H1 (cell line): ENCODE results near the gene APBA3. TPM values are rescaled to one million over a fixed set of nuclear protein-coding genes. Genes with fewer than 3 reads are reported as not detected.

Source experiments
- CTCF ChIA-PET: fragments of 300-600 bp; sonication (Branson Sonifier 250); formaldehyde crosslinking; loops from one replicate; lab custom pipeline; 2021; ENCODE audit not compliant: partially characterized antibody; lab: Charles Lee
- POLR2A ChIA-PET: fragments of 300-600 bp; sonication (Branson Sonifier 250); formaldehyde crosslinking; loops from one replicate; lab custom pipeline; 2021; ENCODE audit warnings: inconsistent platforms; ENCODE audit not compliant: partially characterized antibody; lab: Charles Lee
- DNase-seq, 2 experiments: peaks; one replicate each; pipeline versions ENCODE4 v3.0.0 to v3.0.0-alpha.2; 2010 to 2022; ENCODE audit warnings: low spot score in 2 of 2, low read depth in 1 of 2, mixed read lengths in 1 of 2
- FAIRE-seq: peaks from 2 replicates; lab custom pipeline; 2011; peaks lifted over from hg19 to GRCh38; lab: Jason Lieb, UNC
- H2AFZ ChIP-seq: 2 replicates; pipeline ENCODE4 v1.8.1; 2012; ENCODE audit warnings: low read length, inconsistent platforms
- H2AK5ac ChIP-seq: 2 replicates; pipeline ENCODE4 v1.6.1; 2013; ENCODE audit warnings: low read depth, low read length
- H2BK120ac ChIP-seq: replicated peaks from 2 replicates; pipeline ENCODE3; 2013; ENCODE audit warnings: low read depth, low read length, inconsistent platforms
- H2BK12ac ChIP-seq: 2 replicates; pipeline ENCODE4 v1.6.1; 2013; ENCODE audit warnings: low read depth, low read length
- H2BK15ac ChIP-seq: 2 replicates; pipeline ENCODE4 v1.6.1; 2013; ENCODE audit warnings: low read length
- H2BK20ac ChIP-seq: 2 replicates; pipeline ENCODE4 v1.6.1; 2013; ENCODE audit warnings: low read length
- H2BK5ac ChIP-seq: 2 replicates; pipeline ENCODE4 v1.6.1; 2013; ENCODE audit warnings: low read depth, low read length
- H3K14ac ChIP-seq: 2 replicates; pipeline ENCODE4 v1.6.1; 2013; ENCODE audit warnings: inconsistent platforms; ENCODE audit not compliant: insufficient read length
- H3K18ac ChIP-seq: 2 replicates; pipeline ENCODE4 v1.6.1; 2013; ENCODE audit warnings: low read length; ENCODE audit errors: extremely low read depth
- H3K23ac ChIP-seq: 2 replicates; pipeline ENCODE4 v1.6.1; 2013; ENCODE audit warnings: inconsistent platforms; ENCODE audit not compliant: insufficient read length
- H3K23me2 ChIP-seq: 2 replicates; pipeline ENCODE4 v1.6.1; 2013; ENCODE audit warnings: low read depth, low read length
- H3K27ac ChIP-seq: 2 replicates; pipeline ENCODE4 v1.6.1; 2011; ENCODE audit warnings: low read depth, low read length, inconsistent platforms
- H3K27me3 ChIP-seq, 4 experiments: replicated peaks in 1 of 4; 1 replicate in 1 of 4; 2 replicates in 3 of 4; pipeline versions ENCODE4 v1.6.1 to v1.8.1; 2011 to 2013; ENCODE audit warnings: low read length in 3 of 4, mild to moderate bottlenecking in 3 of 4, inconsistent platforms in 2 of 4, mixed read lengths in 2 of 4, moderate library complexity in 1 of 4; ENCODE audit not compliant: control insufficient read depth in 3 of 4, insufficient read depth in 3 of 4; ENCODE audit errors: extremely low read depth in 1 of 4
- H3K36me3 ChIP-seq, 4 experiments: 2 replicates each; pipeline versions ENCODE4 v1.6.1 to v1.8.1; 2011 to 2013; ENCODE audit warnings: mild to moderate bottlenecking in 4 of 4, low read length in 3 of 4, moderate library complexity in 2 of 4, control low read depth in 1 of 4, inconsistent platforms in 1 of 4; ENCODE audit not compliant: insufficient read depth in 4 of 4, control insufficient read depth in 2 of 4
- H3K4ac ChIP-seq: replicated peaks from 2 replicates; pipeline ENCODE3; 2013; ENCODE audit warnings: low read length, low read depth, mixed read lengths, inconsistent platforms; ENCODE audit not compliant: insufficient read length
- H3K4me1 ChIP-seq, 4 experiments: replicated peaks in 1 of 4; 1 replicate in 1 of 4; 2 replicates in 3 of 4; pipeline versions ENCODE4 v1.6.1 to v1.8.1; 2011 to 2013; ENCODE audit warnings: low read length in 3 of 4, inconsistent platforms in 2 of 4, mixed read lengths in 1 of 4; ENCODE audit not compliant: insufficient read depth in 4 of 4, control insufficient read depth in 3 of 4
- H3K4me2 ChIP-seq, 2 experiments: 2 replicates each; pipeline versions ENCODE4 v1.6.1 to v1.8.1; 2011 to 2013; ENCODE audit warnings: low read depth in 2 of 2, low read length in 2 of 2, control low read depth in 1 of 2, inconsistent platforms in 1 of 2, mild to moderate bottlenecking in 1 of 2; ENCODE audit not compliant: insufficient read depth in 1 of 2
- H3K4me3 ChIP-seq, 4 experiments: fragments of 200-600, 300-600 bp in 1 of 4; sonication (generic), shearing (Covaris generic), sonication (Bioruptor Twin) in 1 of 4; 2 replicates each; pipeline versions ENCODE4 v1.5.1 to v1.8.1; 2011 to 2016; ENCODE audit warnings: low read length in 4 of 4, low read depth in 3 of 4, control low read depth in 2 of 4, inconsistent platforms in 2 of 4, mild to moderate bottlenecking in 2 of 4, mixed read lengths in 1 of 4, moderate library complexity in 1 of 4; ENCODE audit not compliant: insufficient read depth in 2 of 4; ENCODE audit errors: extremely low read depth in 1 of 4
- H3K56ac ChIP-seq: replicated peaks from 2 replicates; pipeline ENCODE3; 2013; ENCODE audit warnings: low read depth, mild to moderate bottlenecking, mixed read lengths, low read length, inconsistent platforms; ENCODE audit not compliant: insufficient read length
- H3K79me1 ChIP-seq: 2 replicates; pipeline ENCODE4 v1.6.1; 2013; ENCODE audit warnings: low read depth, low read length, control low read depth
- H3K79me2 ChIP-seq, 2 experiments: 2 replicates each; pipeline versions ENCODE4 v1.6.1 to v1.8.1; 2012 to 2013; ENCODE audit warnings: low read length in 2 of 2, mild to moderate bottlenecking in 2 of 2, inconsistent platforms in 1 of 2; ENCODE audit not compliant: insufficient read depth in 2 of 2, control insufficient read depth in 1 of 2
- H3K9ac ChIP-seq, 4 experiments: replicated peaks in 1 of 4; 1 replicate in 1 of 4; 2 replicates in 3 of 4; pipeline versions ENCODE4 v1.6.1 to v1.8.1; 2011 to 2013; ENCODE audit warnings: low read depth in 3 of 4, low read length in 3 of 4, control low read depth in 2 of 4, mild to moderate bottlenecking in 2 of 4, moderate library complexity in 2 of 4, inconsistent platforms in 1 of 4; ENCODE audit errors: extremely low read depth in 1 of 4
- H3K9me3 ChIP-seq, 2 experiments: 2 replicates each; pipeline versions ENCODE4 v1.6.1 to v1.8.1; 2012 to 2013; ENCODE audit warnings: mild to moderate bottlenecking in 2 of 2, moderate library complexity in 2 of 2, control low read depth in 1 of 2, inconsistent platforms in 1 of 2, low read depth in 1 of 2, low read length in 1 of 2, mixed read lengths in 1 of 2; ENCODE audit not compliant: insufficient read depth in 2 of 2
- H4K20me1 ChIP-seq, 2 experiments: replicated peaks in 1 of 2; 2 replicates each; pipeline versions ENCODE3 to v1.8.1; 2011 to 2013; ENCODE audit warnings: inconsistent platforms in 2 of 2, low read length in 2 of 2, mild to moderate bottlenecking in 1 of 2; ENCODE audit not compliant: insufficient read depth in 2 of 2, control insufficient read depth in 1 of 2
- H4K5ac ChIP-seq: 2 replicates; pipeline ENCODE4 v1.6.1; 2013; ENCODE audit warnings: low read length, low read depth, mixed read lengths, inconsistent platforms; ENCODE audit not compliant: insufficient read length
- H4K8ac ChIP-seq: 2 replicates; pipeline ENCODE4 v1.8.0; 2013; ENCODE audit warnings: mild to moderate bottlenecking, moderate library complexity, low read length, inconsistent platforms; ENCODE audit not compliant: insufficient read depth; ENCODE audit errors: extremely low read depth
- H4K91ac ChIP-seq: replicated peaks from 2 replicates; pipeline ENCODE3; 2013; ENCODE audit warnings: low read length, mixed read lengths, inconsistent platforms; ENCODE audit not compliant: insufficient read length
- BACH1 ChIP-seq: IDR thresholded peaks from 2 replicates; pipeline ENCODE4 v1.6.1; 2012; ENCODE audit warnings: low read length, improper control_type of control experiment
- BCL11A ChIP-seq, 2 experiments: IDR thresholded peaks; one replicate each; pipeline ENCODE4 v1.6.1; 2011; ENCODE audit warnings: low read depth in 2 of 2, low read length in 2 of 2, mild to moderate bottlenecking in 2 of 2
- CBX8 ChIP-seq: fragments of 300-800, 300-1000 bp; sonication (generic); IDR thresholded peaks from 2 replicates; pipeline ENCODE4 v1.7.1; 2016; ENCODE audit warnings: low read depth, low read length, borderline replicate concordance
- CHD1 ChIP-seq: IDR thresholded peaks from 2 replicates; pipeline ENCODE4 v1.6.1; 2012; ENCODE audit warnings: low read depth, low read length, improper control_type of control experiment
- CREB1 ChIP-seq: IDR thresholded peaks from 2 replicates; pipeline ENCODE4 v1.6.1; 2012; ENCODE audit warnings: inconsistent platforms
- EGR1 ChIP-seq: IDR thresholded peaks from 2 replicates; pipeline ENCODE4 v1.6.1; 2011; ENCODE audit warnings: low read depth, low read length, borderline replicate concordance
- KDM4A ChIP-seq: IDR thresholded peaks from one replicate; pipeline ENCODE4 v1.7.1; 2012; ENCODE audit warnings: low read depth, mild to moderate bottlenecking, moderate library complexity, low read length, inconsistent platforms; ENCODE audit not compliant: severe bottlenecking
- NANOG ChIP-seq: IDR thresholded peaks from 2 replicates; pipeline ENCODE4 v1.6.1; 2011; ENCODE audit warnings: low read length, low read depth, mild to moderate bottlenecking, inconsistent platforms; ENCODE audit not compliant: insufficient read depth, poor library complexity, severe bottlenecking
- POLR2A ChIP-seq, 2 experiments: IDR thresholded peaks; 1 replicate in 1 of 2; 2 replicates in 1 of 2; pipeline ENCODE4 v1.6.1; 2011; ENCODE audit warnings: low read depth in 2 of 2, low read length in 2 of 2, mild to moderate bottlenecking in 2 of 2; ENCODE audit errors: control extremely low read depth in 1 of 2
- SIN3A ChIP-seq, 2 experiments: IDR thresholded peaks in 1 of 2; conservative IDR thresholded peaks in 1 of 2; 2 replicates each; pipeline ENCODE4 v1.6.1; 2011 to 2012; ENCODE audit warnings: low read length in 2 of 2, improper control_type of control experiment in 1 of 2, low read depth in 1 of 2, mild to moderate bottlenecking in 1 of 2
- SUZ12 ChIP-seq: fragments of 200-600 bp; sonication (generic); IDR thresholded peaks from 2 replicates; pipeline ENCODE4 v1.6.1; 2012; ENCODE audit warnings: mild to moderate bottlenecking, inconsistent platforms, low read length, moderate library complexity, mixed read lengths
- TBP ChIP-seq: IDR thresholded peaks from 2 replicates; pipeline ENCODE4 v1.6.1; 2011; ENCODE audit warnings: low read depth, low read length, improper control_type of control experiment
- WGBS, 2 experiments: shearing (Covaris generic) in 1 of 2; methylation state at CpG; one replicate each; pipeline versions ENCODE4 v1.1.6 to v1.1.7; 2013 to 2015; ENCODE audit warnings: low lambda C conversion rate in 2 of 2, mixed read lengths in 2 of 2, inconsistent platforms in 1 of 2, low coverage in 1 of 2, missing lambda C conversion rate in 1 of 2; ENCODE audit not compliant: insufficient replicate concordance in 2 of 2, insufficient coverage in 1 of 2, insufficient read length in 1 of 2; ENCODE audit errors: extremely low coverage in 1 of 2, missing lambda C conversion rate in 1 of 2; 5-methylcytosine and 5-hydroxymethylcytosine counted together
- polyA plus RNA-seq, 7 experiments: library from polyadenylated mRNA; depleted of rRNA in 3 of 7; stranded (reverse) in 5 of 7; unstranded in 2 of 7; fragments of >200 nt in 5 of 7; fragments of 200-250 nt in 2 of 7; gene quantifications; 1 replicate in 5 of 7; 2 replicates in 1 of 7; 4 replicates in 1 of 7; pipeline versions ENCODE4 v1.2.1 to v1.2.3, GENCODE V29; 2011 to 2013; ENCODE audit warnings: missing spikeins in 2 of 7, mixed read lengths in 2 of 7
- total RNA-seq: library from RNA; stranded (reverse); fragmentation: NEBNext Ultra II Directional; extraction: Animal tissue kit (Norgen Biotek cat#: 25700); gene quantifications from 2 replicates; pipeline ENCODE4 v1.2.1, GENCODE V29; 2021
- TF ChIP-seq, protein P1 (sequence below): IDR thresholded peaks from 2 replicates; pipeline ENCODE4 v1.6.1; 2012; ENCODE audit warnings: inconsistent platforms

The APBA3 gene
- total and polyA plus RNA-seq, 2 of the 8 experiments (the other 6 are each of a cell fraction or from before 2014, with no cell fraction given) = 21.4 to 36.9 TPM

DNA sequence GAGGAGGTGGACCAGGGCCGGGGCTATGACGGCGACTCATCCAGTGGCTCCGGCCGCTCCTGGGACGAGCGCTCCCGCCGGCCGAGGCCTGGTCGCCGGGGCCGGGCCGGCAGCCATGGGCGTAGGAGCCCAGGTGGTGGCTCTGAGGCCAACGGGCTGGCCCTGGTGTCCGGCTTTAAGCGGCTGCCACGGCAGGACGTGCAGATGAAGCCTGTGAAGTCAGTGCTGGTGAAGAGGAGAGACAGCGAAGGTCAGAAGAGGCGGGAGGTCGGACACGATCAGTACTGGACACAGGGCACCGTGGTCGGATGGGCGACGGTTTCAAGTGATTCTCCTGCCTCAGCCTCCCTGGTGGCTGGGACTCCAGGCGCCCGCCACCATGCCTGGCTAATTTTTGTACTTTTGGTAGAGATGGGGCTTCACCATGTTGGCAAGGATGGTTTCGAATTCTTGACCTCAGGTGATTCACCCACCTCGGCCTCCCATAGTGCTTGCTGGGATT is 31.0 kb downstream of the APBA3 start:
- CTCF ChIA-PET = interaction anchor here (0.8 to 2.7 kb wide), 4 partner anchors 10 to 28 kb away, joined by 3 to 14 read pairs (median 3); no protein-coding TSS in a partner anchor

More for the DNA sequence above, 31.0 kb downstream of the APBA3 start:
- no peak for TF ChIP-seq CBX8
- TF ChIP-seq POLR2A (IDR thresholded peaks at IDR 0.05; ENCODE audit: control extremely low read depth in 1 of 2, low read depth in 2 of 2, low read length in 2 of 2) = no peak
- no peak for TF ChIP-seq CREB1
- no peak for TF ChIP-seq BACH1
- no peak for TF ChIP-seq EGR1
- TF ChIP-seq SIN3A (conservative IDR thresholded peaks at IDR 0.05 in 1 of 2, IDR thresholded peaks at IDR 0.05 in 1 of 2; ENCODE audit: low read depth in 1 of 2, low read length in 2 of 2) = no peak
- no peak for TF ChIP-seq CHD1
- no peak for TF ChIP-seq TBP
- TF ChIP-seq BCL11A (IDR thresholded peaks at IDR 0.05; ENCODE audit: low read depth in 2 of 2, low read length in 2 of 2) = no peak
- TF ChIP-seq NANOG = no peak
- no peak for TF ChIP-seq SUZ12
- TF ChIP-seq, protein P1, sequence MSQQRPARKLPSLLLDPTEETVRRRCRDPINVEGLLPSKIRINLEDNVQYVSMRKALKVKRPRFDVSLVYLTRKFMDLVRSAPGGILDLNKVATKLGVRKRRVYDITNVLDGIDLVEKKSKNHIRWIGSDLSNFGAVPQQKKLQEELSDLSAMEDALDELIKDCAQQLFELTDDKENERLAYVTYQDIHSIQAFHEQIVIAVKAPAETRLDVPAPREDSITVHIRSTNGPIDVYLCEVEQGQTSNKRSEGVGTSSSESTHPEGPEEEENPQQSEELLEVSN = no peak
- no peak for TF ChIP-seq KDM4A
- Histone ChIP-seq H3K79me2 (no peaks in the 10 kb centered on the region), H3K4ac (no peak overlapping the region), H3K56ac (no peak overlapping the region), H2AFZ (no peak overlapping the region), H2BK15ac (no peak overlapping the region), H3K4me2 (no peak overlapping the region), H3K23me2 (no peaks in the 10 kb centered on the region), H4K20me1 (peaks cover 0 to under 1% of the 10 kb centered on the region in 2 experiments), H3K27me3 (no peaks in the 10 kb centered on the region), H3K9me3 (no peaks in the 10 kb centered on the region), H4K8ac (no peak overlapping the region; the same call in none of the 2 replicates), H2BK20ac (no peak overlapping the region), H2AK5ac (no peak overlapping the region), H3K23ac (no peak overlapping the region), H3K14ac (no peak overlapping the region), H2BK120ac (no peak overlapping the region), H4K5ac (no peak overlapping the region), H3K79me1 (no peaks in the 10 kb centered on the region), H2BK5ac (no peak overlapping the region), H2BK12ac (no peak overlapping the region), H3K9ac (no peak overlapping the region), H3K4me1 (peaks cover 0 to 6% (median 2%) of the 10 kb centered on the region in 4 experiments; a peak in 4 of 7 replicates), H3K36me3 (peaks cover 0 to 3% (median 1%) of the 10 kb centered on the region in 4 experiments; a peak in 5 of 8 replicates), H3K27ac (no peak overlapping the region), H4K91ac (no peak overlapping the region), H3K4me3 (no peak overlapping the region), H3K18ac (no peak overlapping the region)
- 96% methylated on average over 32 of the region's 32 CpGs; no CpG with 5 or more reads in 1 of the 2 experiments for WGBS, 2 experiments
- DNase-seq (no peak), FAIRE-seq (no peak)
- POLR2A ChIA-PET = no interaction called here
